ENCODE data around the gene COL8A2.

The COL8A2 gene

GRCh38 chr1:36157973-36158826, 33.2 kb upstream of the COL8A2 start:
- no peak for DNase-seq (ENCODE audit: low read depth, low spot score)

- peak; percentile 60 for DNase-seq (ENCODE audit: low read depth, low spot score)
Measured at GRCh38 chr1:36157115-36157903, 32.3 kb upstream of the COL8A2 start.

- peak; percentile 86 for DNase-seq (ENCODE audit: low read depth, low spot score)
Measured at GRCh38 chr1:36156329-36157114, 31.5 kb upstream of the COL8A2 start.

- DNase-seq (ENCODE audit: low read depth, low spot score) = peak; percentile 95
Measured at GRCh38 chr1:36155408-36156328, 30.6 kb upstream of the COL8A2 start, which contains the start of gene MAP7D1. Gene MAP7D1 (plus strand): TSS chr1:36156160. CDS start chr1:36156418, 258 bp downstream.

- peak; percentile 55 for DNase-seq (ENCODE audit: low read depth, low spot score)
Measured at GRCh38 chr1:36154765-36155407, 29.9 kb upstream of the COL8A2 start.

- no peak for DNase-seq (ENCODE audit: low read depth, low spot score)
Measured at GRCh38 chr1:36154335-36154734, 29.3 kb upstream of the COL8A2 start.

- no peak for DNase-seq (ENCODE audit: low read depth, low spot score)
Measured at GRCh38 chr1:36153476-36153875, 28.5 kb upstream of the COL8A2 start.

GRCh38 chr1:36151845-36152203, 26.8 kb upstream of the COL8A2 start:
- no peak for DNase-seq (ENCODE audit: low read depth, low spot score)

- no peak for DNase-seq (ENCODE audit: low read depth, low spot score)
Measured at GRCh38 chr1:36151134-36151844, 26.3 kb upstream of the COL8A2 start.

- DNase-seq (ENCODE audit: low read depth, low spot score) = peak; percentile 98
Measured at GRCh38 chr1:36150296-36151133, 25.5 kb upstream of the COL8A2 start.

GRCh38 chr1:36149973-36150295, 24.9 kb upstream of the COL8A2 start:
- no peak for DNase-seq (ENCODE audit: low read depth, low spot score)

- DNase-seq (ENCODE audit: low read depth, low spot score) = peak; percentile 100
Measured at GRCh38 chr1:36149237-36149972, 24.4 kb upstream of the COL8A2 start, which contains the start of gene TRAPPC3. Gene TRAPPC3 (minus strand): TSS chr1:36149486. CDS start chr1:36149378, 108 bp downstream.

- DNase-seq (ENCODE audit: low read depth, low spot score) = no peak
Measured at GRCh38 chr1:36148821-36149236, 23.8 kb upstream of the COL8A2 start.

GRCh38 chr1:36144413-36144812, 19.4 kb upstream of the COL8A2 start:
- DNase-seq (ENCODE audit: low read depth, low spot score) = no peak

- DNase-seq (ENCODE audit: low read depth, low spot score) = no peak
Measured at GRCh38 chr1:36143424-36143823, 18.4 kb upstream of the COL8A2 start.

GRCh38 chr1:36142121-36142520, 17.1 kb upstream of the COL8A2 start:
- DNase-seq (ENCODE audit: low read depth, low spot score) = peak; percentile 72

- no peak for DNase-seq (ENCODE audit: low read depth, low spot score)
Measured at GRCh38 chr1:36139521-36139920, 14.5 kb upstream of the COL8A2 start.

- no peak for DNase-seq (ENCODE audit: low read depth, low spot score)
Measured at GRCh38 chr1:36137776-36138175, 12.8 kb upstream of the COL8A2 start.

Data from astrocyte of the hippocampus (primary cell).